ENCODE results near the gene FBRSL1.

- no peak for TF ChIP-seq CTCF (IDR thresholded peaks at IDR 0.05)
- TF ChIP-seq POLR2A (IDR thresholded peaks at IDR 0.05) = no peak
Measured at GRCh38 chr12:132513458-132514135, 23.6 kb downstream of the FBRSL1 start.

Data from heart left ventricle (tissue), 13 donors.